ENCODE measurements around the gene EZR.

GRCh38 chr6:158737710-158738615, 81.2 kb downstream of the EZR start:
- TF ChIP-seq POLR2A (IDR thresholded peaks at IDR 0.05) (no peak), CTCF (IDR thresholded peaks at IDR 0.05) (no peak)
